ENCODE measurements around the gene STAT1.
"Not testable (repeated sequence)": the region's sequence is repeated elsewhere in the genome, so short reads cannot be mapped to it uniquely, and the experiment has no call there.

Gene STAT1

DNA sequence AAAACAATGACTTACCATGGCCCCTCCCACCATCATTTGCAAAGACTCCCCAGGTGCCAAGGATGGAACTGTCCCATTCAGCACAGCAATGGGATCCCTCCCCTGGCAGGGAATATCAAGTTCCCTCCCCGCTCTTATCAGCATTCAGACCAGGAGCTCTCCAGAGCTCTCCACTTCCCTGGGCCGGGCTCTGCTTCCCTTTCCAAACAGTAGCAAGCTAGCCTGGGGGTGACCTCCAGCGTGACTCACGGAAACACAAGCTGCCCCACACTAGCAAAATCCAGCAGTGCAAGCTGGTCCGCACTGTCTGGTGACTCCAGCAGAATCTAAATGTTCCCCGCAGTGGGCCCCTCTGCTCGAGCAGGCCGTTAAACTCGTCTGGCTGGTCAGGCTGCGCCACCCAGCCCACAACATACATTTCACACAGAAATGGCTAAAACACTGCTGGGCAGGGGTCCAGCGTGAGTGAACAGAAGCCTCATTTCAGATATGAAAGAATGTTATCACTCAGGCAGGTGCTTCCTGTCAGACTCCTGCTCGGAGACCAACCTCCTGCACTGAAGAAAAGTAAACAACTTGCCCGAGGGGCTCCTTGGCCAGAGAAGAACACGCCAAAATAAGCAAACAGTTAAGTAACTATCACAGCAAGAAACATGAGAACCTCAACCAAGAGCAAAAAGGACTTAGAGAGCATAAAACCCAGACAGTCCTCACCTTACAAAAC is 33.9 kb downstream of the STAT1 start:
- DNase-seq, result no peak

DNA sequence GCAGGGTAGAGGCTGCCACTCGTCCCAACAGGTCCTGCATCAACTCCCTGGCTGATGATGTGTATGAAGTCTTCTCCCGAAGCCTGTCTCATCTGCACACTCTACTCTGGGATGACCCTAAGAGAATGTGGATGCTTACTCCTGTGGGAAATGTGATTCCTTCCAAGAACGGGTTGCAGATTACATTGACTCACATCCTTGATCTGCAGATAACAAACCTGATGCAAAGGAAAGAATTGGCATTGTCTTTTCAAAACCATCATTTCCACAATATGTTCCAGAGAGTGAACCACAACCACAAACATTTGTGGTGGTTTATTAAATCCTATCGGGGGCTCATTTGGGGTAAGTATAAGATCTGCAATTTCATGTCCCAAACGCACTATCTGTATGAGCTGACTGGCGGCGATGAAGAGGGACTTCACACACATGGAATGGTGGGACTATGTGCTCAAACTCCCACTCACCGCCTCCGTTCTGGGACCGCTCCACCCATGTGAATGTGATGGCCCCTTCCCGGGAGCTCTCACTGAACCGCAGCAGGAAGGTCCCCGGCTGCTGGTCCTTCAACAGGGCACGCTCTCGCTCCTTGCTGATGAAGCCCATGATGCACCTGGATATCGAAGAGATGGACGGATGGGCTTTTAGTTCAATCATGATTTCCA is 35.5 kb downstream of the STAT1 start:
- no peak for DNase-seq

DNA sequence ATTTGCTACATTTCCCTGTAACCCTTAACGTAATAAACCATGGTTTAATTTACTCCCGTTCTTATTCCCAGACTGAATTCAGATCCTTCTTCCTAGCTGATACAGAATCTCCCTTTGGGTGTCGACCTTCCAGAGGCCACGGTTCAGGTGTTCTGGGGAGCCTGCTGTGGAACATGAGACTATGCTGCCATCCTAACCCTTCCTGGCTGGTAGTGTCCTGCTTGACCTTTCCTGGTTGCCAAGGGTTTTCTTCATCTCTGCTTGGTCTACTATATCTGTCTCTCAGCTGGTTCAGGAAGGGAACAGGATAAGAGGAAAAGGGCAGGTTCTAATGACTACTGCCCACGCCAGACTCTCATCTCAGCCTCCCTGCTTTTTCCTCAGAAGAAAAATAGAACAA is 36.5 kb downstream of the STAT1 start:
- no peak for DNase-seq

DNA sequence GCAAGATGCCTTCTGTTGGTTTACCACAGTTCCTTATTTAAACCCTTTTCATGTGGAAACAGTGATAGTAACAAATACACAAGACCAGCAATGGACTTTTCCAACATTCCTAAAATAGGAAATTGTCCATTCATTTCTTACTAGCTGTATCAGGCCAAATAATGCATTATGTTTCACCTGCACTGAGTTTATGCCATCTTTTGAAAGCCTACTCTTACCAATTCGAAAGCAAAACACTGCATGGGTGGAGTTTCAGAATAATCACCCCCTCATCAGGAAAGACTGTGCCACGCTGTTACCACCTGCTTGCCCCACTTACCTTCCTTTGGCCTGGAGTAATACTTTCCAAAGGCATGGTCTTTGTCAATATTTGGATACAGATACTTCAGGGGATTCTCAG is 37.5 kb downstream of the STAT1 start:
- DNase-seq, result no peak

DNA sequence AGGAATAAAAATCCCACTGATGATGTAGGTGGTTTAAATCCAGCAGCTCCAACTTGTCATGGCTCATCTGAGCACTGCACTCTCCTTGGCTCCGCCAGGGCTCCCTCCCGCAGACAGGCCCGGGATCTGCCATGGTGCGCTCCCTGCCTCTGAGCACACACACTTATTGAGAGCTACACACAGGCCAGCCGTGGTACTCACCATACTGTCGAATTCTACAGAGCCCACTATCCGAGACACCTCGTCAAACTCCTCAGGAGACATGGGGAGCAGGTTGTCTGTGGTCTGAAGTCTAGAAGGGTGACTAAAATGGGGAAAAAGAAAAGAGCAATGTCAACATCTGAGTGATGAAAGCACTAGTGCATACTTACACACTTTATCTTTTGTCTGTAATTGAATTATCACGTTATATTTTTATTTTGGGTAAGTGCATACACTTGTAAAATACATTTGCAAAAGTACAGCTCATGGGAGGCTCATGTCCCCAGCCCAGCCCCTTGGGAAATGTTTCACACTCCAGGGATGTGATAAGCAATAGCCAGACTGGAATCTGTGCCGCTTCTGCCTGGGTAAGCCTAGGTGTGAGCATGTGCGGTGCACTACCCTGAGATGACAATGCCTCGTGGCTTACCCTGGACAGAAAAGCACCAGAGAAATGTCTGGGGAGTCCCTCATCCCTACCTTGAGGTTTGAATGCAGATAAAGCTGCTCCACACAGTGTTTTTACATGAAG is 39.2 kb downstream of the STAT1 start:
- no peak for DNase-seq

DNA sequence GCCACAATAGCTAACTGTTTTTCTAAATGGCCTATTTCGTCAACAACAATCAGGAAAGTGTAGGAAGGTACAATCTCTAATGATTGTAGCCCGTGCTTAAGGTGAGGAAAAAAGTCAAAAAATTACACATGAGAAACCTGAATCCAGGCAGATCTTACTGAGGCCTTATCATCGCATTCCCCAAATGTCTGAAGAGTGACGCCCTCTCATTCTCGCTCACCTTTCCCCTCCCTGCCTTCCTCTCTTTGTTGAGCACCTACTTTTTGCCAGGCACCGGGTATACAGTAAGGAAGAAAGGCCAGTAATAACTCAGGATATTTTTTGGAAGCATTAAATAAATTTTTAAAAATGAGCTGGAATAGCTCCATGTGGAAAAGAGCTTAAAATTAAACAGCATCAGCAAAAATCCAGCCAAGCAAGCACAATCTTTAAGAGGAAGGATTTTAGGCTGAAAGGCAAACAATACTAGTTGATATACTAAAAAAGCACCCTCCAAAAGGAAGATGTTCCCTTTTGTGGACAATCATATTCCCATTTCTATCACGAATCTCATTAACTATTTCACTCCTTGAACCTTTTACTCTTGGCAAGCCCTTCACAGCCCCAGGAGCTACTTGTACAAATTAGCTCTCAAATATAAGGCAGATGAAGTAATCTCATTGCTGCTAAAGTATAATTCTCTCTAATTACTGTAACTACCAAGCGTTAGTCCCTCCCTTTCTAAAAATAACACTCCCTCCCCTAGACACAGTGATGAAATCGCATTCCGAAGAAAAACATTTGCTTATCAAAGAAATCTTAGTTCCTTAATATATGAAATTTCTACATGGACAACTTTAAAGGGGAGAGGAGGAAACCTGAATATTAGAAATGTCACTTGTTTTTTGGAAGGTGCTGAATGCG is 40.0 kb downstream of the STAT1 start:
- DNase-seq, result no peak

DNA sequence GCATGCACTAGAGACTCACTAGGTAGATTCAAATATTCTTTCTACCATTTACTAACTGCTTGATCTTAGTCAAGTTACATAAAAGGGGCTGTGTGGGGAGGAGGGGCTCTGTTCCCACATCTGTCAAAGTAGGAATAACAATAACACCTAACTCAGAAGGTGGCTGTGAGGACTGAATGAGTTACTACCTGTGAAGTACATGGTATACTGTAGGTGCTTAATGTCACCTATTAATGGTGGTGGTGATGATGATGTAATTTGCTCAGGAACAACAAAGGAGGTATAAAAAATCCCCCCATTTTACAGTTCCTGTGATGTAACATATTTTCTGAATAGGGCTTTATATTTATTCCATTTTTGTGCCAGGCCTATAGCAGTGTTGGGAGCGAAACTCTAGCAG is 40.7 kb downstream of the STAT1 start:
- no peak for DNase-seq

DNA sequence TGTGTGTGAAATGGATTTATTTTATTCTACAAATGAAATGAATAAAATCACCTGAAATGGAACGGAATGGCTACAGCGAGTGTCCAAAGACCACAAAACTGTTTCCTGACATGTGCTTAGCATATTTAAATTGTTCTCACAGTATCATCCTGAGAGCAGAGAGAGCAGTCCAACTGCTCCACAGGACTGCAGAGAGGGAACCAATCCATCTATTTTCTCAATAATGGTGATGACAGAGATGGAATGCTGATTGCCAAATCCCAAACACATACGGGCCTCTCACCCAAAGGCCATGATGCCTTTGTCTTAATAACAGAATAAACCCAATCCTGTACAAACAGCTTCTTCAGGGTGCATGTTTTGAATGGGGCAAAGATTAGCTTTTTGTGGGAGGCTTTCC is 41.1 kb downstream of the STAT1 start:
- DNase-seq, result no peak

DNA sequence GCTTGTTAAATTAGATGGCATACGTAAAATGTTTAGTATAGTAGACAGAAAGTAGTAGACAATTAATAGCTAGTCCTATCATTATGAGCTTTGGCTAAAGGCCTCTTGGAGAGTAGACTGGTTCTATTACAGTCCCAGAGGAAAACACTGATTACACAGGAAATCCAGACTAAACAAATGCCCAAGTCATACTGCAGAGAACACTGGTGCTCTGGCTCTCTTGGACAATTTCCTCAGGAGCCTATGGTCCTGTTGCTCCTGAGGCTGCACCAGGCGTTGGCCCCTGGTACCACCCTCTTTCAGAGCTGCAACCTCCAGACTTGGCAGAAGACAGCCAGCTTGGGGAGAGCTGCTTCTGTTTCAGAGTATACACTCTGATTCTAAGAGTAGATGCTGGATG is 41.8 kb downstream of the STAT1 start:
- no peak for DNase-seq

DNA sequence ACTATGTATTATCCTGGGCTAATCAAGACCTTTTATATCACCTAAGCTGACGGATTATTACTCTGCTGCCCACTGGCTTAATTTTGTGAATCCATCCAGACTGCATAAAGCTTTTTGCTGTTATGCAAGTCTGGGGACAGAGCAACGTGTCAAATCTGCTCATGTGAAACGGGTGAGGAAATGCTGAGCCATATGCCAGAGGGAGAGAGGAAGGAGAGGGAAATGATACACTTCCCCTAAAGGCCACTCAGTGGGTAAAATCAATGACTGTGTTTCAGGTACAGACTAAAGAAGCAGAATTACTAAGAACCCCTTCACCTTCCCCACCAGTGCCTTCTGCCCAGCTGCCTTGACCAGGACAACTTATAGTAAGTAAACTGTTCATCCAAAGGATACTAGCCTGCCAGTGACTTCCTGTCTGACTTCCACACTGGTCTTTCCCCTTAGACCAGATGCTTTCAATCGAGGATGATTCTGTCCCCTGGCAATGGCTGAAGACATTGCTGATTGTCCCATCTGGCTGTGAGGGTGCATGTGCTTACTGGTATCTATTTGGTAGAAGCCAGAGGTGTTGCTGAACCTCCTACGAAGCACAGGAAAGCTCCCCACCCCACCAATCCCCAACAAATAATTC is 43.0 kb downstream of the STAT1 start:
- DNase-seq, result no peak

DNA sequence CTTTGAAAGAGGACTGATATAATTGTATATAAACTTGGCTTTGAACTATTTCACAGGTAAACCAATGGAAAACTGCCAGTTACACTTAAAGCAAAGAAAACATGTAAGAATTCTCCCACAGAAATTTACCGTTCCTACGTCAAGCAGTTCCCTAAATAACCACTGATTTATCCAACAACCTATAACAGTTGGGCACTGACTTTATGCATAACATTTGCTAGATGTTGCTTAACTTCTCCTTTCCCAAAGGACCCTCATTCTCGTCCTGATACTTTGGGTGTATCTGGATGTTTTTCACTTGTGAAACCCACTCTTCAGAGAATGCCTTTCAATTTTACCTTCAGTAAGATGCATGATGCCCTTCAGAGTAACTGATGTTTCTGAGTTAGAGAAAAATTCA is 43.8 kb downstream of the STAT1 start:
- no peak for DNase-seq

DNA sequence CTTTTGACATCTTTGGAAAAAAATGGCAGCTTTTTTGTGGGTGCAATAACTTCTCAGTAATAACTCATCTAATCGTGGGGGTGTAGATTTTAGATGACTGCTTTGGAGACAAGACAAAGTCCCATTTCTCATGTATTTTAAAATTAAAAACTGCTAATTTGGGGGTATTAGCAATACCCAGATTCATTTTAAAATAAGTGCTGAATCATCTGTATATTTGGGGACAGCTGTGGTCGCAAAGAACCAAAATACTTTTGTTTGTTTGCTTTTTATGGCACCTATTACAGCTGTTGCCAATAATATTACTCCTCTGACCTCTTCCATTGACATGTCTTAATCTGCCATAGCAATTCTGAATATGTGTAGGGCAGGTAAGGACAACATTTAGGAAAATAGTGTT is 45.4 kb downstream of the STAT1 start:
- no peak for DNase-seq

DNA sequence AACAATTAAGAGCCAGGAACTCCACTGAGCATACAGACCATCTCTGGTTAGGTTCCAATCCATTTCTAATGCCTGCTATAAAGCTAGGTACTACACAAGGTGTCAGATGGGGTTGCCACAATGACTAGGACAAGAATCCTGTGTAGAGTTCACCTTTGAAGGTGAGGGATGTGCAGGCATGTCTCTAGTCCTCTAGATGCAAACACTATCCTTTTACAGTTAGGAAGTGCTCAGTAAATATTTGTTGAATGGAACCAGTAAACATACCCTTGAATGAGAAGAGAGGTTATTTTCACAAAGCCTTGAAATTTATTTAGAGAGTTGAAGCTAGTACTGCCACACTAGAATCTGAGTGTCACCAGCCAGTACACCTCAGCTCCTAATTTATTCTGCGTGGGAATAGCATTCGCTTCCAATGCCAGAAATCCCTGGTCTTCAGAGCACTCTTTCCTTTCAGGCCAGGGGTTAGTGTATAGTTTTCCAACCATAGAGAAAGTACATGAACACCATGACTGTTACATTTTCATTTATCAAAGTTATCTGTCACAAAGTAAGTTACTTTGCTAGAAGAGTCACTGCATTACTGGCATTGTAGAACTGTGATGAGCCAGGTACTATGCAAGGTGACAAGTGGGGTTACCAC is 48.3 kb downstream of the STAT1 start:
- DNase-seq, result no peak

DNA sequence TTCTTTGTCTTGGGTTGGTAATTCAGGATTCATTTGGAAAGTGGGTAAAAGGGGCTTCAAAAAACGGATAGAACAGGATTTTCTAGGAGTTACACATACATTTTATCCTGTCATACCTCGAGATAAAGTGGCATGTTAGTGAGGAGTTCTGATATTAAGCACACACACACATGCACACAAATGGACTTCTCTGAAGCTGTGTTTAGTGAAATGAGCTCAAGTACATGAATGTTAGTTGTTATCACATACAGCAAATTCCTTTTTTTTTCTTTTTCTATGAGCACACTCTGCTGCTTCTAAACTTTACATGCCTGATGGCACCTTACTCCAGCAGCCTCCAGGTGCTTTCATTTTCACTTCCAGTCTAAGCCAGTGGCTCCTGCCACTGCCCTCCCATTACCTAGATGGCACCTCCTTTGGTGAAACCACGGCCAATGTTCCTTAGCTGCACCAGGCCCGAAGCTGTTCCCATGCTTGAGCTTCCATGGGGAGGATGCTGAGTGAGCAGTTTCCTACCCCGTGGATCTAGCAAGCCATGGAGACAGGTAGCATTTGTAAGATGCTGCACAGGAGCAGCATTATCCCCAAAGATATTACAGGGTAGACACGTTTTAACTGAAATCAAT is 49.7 kb downstream of the STAT1 start:
- DNase-seq, result peak; percentile 23

DNA sequence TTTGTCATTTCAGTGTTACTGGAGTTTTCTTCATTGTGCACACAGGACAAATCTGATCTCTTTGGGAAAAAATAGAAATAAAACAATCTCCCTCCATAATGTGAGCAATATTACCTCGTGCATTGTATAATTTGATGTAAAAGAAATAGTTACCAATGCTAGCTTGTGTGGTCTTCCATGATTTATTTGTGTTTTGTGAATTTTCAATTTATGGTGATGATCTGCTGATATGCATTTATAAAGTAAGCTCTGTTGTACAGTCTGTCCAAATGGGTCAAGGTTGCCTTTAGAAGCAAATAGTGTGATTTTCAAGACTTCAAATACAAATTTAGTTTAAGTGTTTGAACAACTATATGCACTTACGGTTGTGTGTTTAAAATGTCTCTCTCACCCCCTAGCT is 50.9 kb downstream of the STAT1 start:
- DNase-seq, result no peak

DNA sequence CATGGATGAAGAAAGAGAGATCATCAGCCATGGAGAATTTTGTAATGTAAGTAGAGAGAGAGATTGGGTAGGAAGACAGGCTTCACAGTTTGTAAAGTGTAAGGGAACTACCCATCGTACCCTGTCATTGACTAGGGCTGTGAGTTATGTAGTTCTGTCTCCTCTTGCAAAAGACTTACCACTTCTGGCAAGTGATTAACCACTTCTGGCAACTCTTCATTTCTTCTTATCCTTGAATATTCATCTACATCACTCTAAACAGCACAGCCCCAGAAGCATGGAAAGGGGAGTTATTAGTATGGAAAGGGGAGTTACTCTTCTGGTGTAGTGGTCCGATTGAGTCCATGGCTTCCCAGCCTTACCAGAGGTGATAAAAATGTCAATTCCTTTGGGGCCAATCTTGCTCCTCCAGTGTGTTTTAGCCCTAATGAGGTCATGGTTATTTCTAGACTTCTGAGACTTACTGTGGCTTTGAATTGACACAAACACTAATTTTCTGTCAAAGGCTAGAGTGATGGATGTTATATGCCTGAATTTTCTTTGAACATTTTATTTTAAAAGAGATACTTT is 52.0 kb downstream of the STAT1 start:
- no peak for DNase-seq

DNA sequence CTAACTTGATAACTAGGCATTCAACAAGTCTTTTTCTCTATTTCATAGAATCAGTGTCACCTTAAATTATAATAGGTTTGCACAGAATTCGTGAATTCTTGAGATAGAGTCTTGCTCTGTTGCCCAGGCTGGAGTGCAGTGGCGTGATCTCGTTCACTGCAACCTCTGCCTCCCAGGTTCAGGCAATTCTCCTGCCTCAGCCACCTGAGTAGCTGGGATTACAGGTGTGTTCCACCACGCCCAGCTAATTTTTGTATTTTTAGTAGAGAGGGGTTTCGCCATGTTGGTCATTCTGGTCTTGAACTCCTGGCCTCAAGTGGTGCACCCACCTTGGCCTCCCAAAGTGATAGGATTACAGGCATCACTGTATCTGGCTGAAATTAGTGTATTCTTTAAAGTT is 52.9 kb downstream of the STAT1 start:
- DNase-seq, result not testable (repeated sequence)

DNA sequence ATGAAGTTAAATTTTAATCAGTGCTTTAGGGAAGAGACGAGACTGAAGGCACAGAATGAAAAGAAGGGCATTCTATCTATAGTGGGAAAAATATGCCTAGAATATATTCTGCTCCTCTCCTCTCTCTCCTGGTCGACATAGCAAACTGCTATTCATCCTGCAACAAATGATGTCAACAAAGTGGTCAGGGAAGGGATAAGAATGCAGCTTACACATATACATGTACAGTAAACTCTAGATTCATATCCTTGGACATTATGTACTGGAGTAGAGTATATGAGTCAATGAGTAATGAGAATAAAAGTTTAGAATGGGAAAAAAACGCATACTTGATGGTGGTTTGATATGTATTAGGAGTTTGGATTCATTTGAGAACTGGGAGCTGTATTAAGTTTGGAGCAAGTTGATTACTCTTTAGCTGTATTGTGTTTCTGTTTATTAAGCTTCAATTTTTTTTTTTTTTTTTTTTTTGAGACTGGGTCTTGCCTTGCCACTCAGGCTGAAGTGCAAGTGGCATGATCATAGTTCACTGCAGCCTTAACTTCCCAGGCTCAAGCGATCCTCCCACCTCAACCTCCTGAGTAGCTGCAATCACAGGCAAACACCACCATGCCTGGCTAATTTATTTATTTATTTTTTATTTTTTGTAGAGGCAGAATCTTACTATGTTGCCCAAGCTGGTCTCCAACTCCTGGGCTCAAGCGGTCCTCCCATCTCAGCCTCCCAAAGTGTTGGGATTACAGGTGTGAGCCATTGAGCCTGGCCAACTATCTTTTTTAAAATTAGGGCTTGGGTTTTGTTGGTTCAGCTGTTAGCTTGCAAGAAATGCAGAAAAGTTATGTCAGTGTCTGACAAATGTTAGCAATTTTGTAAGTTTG is 53.8 kb downstream of the STAT1 start:
- no peak for DNase-seq

DNA sequence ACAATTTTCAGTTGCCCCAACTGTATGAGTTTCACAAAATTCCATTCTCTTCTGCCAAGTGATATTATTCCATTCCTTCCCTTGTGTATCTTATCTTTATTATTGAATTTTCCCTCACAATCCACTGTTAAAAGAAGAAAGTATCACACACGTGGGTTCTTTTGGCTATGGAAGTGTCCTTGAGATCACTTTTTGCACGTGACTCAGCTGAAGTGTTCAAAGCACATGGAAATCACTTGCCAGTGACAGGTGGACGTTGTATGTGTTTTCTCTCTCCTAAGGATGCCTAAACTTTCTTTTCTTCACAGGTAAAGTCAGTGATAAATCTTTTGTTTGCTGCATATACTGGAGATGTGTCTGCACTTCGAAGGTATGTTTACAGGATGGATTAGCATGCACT is 60.7 kb downstream of the STAT1 start:
- DNase-seq, result no peak

DNA sequence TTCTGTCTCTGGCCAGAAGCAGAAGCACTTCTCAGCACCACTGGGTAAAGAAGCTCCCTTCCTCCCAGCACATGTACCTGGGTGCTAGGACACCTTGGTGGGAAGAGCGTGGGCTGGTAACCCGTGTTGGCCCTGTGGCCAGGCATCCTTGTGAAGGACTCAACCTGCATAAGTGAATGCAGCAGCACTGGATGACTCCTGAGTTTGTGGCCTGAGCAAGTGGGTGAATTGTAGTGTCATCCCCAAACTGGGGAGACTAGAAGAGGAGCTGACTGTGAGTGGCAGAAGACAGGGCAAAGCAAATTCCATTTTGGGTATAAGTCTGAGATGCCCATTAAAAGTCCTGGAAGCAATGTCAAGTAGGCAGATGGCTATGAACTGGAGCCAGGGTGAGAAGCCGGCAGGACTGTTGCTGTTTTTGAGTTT is 63.4 kb downstream of the STAT1 start:
- DNase-seq, result no peak

Data from CD4-positive, alpha-beta T cell treated with Interleukin-21 for 1 hour (primary cell).